ENCODE data around the gene HNRNPH1.
A peak's percentile ranks its signal among the peaks of the same experiment; 100 is the strongest.
"Not testable (repeated sequence)": the region's sequence is repeated elsewhere in the genome, so short reads cannot be mapped to it uniquely, and the experiment has no call there.

HNRNPH1 gene, protein sequence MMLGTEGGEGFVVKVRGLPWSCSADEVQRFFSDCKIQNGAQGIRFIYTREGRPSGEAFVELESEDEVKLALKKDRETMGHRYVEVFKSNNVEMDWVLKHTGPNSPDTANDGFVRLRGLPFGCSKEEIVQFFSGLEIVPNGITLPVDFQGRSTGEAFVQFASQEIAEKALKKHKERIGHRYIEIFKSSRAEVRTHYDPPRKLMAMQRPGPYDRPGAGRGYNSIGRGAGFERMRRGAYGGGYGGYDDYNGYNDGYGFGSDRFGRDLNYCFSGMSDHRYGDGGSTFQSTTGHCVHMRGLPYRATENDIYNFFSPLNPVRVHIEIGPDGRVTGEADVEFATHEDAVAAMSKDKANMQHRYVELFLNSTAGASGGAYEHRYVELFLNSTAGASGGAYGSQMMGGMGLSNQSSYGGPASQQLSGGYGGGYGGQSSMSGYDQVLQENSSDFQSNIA

DNA sequence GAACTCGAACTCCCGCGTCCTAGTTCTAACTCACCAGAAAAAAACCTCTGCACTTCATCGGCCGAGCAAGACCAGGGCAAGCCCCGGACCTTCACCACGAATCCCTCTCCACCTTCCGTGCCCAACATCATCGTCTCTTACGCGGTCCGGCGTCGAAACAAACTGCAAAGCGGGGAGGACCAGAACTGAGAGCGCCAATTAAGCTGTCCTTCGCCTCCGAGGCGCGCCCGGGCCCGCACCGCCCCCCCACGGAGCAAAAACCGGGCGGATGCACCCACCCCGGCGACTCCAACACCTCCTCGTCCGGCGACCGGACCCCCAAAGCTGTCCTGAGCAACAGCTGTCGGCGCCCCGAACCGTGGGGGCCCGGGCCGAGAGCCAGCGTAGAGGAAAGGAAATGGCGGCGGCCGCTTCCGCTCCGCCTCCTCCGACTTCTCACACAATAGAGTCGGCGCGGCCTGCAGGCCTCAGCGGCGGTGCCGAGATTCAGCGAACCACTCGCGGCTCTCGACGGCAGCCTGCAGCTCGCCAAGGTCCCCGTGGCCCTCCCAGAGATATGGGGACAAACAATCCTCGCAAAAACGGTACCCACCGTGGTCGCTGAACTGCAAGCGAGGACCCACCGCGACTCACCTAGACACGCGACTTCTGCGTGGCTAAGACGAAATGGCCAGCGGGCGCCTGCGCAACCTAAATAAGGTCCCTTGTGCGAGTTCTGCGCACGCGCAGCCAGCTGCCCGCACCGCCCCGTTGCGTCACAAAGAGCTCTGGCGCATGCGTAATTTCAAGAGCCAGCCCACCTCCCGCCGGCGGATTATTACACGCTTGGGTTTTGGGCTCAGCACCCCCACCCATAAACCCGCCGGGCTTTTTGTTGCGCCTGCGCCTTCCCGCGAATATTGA lies at the start of gene HNRNPH1:
Gene HNRNPH1, minus strand, starts transcription at position 669 of the 903 bp plus-strand sequence. Its CDS starts 538 bp downstream, at position 131.
- TF ChIP-seq ZFX (IDR thresholded peaks at IDR 0.05; ENCODE audit: borderline replicate concordance) (0 out of 2 replicates have a peak, but pooled peaks have one; percentile 20), CTCF (IDR thresholded peaks at IDR 0.05) (peak; percentile 47)

DNA sequence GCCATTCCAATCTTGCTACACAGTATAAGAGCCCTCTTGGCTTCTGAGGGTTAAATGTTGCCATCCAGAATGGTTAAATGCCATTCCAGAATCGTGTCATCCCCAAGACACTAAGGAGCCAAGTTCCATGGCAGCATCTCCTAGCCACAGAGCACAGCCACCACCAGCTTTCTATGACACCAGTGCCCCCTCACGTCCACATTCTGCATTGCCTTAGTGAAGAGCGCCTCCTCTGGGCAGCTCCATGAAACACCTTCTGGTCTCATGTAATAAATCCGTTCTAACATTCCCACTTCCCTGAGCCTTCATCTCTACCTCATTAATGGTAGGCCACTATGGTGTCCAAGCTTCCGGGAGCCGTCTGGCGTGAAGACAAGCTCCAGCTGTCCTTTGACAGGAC lies 44.9 kb upstream of the HNRNPH1 start:
- no peak overlapping the region for H3K27ac ChIP-seq
- TF ChIP-seq CTCF (IDR thresholded peaks at IDR 0.05): peak; percentile 87
- no peak for TF ChIP-seq ZFX (IDR thresholded peaks at IDR 0.05; ENCODE audit: borderline replicate concordance)

More for the DNA sequence above, at the start of gene HNRNPH1:
- peak within 1 kb of the TSS; percentile 97 for H3K27ac ChIP-seq

DNA sequence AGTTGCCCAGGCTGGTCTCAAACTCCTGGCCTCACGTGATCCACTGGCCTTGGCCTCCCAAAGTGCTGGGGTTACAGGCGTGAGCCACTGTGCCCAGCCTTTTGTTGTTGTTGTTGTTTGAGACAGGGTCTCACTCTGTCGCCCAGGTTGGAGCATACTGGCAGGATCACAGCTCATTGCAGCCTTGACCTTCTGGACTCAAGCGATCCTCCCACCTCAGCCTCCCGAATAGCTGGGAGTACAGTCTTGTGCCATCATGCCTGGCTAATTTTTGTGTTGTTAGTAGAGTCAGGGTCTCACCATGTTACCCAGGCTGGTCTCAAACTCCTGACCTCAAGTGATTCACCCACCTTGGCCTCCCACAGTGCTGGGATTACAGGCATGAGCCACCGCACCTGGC lies 38.2 kb upstream of the HNRNPH1 start:
- H3K27ac ChIP-seq: not testable (repeated sequence)

DNA sequence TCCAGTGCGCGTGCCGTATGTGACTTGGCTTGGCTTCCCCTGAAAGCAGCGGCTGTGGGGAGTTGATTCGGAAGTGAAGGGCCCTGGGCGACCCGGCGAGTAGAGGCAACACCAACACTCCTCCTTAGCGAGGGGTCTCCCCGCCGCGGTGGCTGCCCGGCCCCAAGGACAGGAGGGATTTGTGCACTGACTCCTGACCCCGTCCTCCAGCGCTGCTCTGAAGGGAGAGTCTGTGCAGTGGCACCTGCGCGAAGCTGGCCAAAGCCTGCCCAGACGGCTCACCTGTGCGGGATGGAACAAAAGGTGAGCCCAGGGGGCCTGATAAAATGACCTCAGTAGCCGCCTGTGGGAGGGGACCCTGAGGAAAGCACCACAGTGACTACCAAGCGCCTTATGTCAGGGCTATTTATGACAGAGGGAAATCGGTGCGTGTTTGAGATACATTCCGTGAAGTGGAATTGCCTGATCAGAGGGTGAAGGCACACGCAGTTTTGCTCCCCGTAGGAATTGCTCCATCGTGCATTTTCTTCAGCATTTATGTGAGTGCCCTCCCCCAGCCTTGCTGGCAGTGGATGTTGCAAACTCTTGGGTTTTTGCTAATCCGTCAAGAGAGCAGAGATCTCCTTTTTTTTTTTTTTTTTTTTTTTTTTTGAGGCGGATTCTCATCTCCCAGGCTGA lies 34.8 kb upstream of the HNRNPH1 start:
- peak overlapping the region; percentile 68 for H3K27ac ChIP-seq

- H3K27ac ChIP-seq: not testable (repeated sequence)
Measured at GRCh38 chr5:179657302-179658178, 34.1 kb upstream of the HNRNPH1 start.

DNA sequence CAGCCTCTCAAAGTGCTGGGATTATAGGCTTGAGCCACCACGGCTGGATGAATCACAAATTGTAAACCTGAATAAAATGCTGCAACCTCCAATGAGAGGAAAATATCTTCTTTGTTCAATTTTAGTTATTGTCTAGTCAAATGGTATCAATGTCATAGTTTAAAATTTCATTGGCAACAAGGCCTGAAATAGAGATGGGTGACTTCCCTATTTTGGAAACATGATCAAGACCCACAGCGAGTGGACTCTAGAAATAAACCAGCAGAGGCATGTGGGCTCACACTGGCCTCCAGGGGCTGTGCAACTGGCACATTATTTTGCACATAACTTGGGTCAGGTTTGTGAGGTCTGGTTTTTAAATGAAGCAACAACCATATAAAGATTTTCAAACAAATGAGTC lies 29.7 kb upstream of the HNRNPH1 start:
- H3K27ac ChIP-seq: not testable (repeated sequence)

- not testable (repeated sequence) for H3K27ac ChIP-seq
Measured at GRCh38 chr5:179650245-179650644, 26.8 kb upstream of the HNRNPH1 start.

GRCh38 chr5:179649166-179649703 lies 25.8 kb upstream of the HNRNPH1 start:
- H3K27ac ChIP-seq: not testable (repeated sequence)

GRCh38 chr5:179648410-179648809 lies 24.9 kb upstream of the HNRNPH1 start:
- H3K27ac ChIP-seq: no peak overlapping the region
- TF ChIP-seq CTCF (IDR thresholded peaks at IDR 0.05): no peak
- no peak for TF ChIP-seq ZFX (IDR thresholded peaks at IDR 0.05; ENCODE audit: borderline replicate concordance)

- not testable (repeated sequence) for H3K27ac ChIP-seq
Measured at GRCh38 chr5:179644766-179645165, 21.3 kb upstream of the HNRNPH1 start.

DNA sequence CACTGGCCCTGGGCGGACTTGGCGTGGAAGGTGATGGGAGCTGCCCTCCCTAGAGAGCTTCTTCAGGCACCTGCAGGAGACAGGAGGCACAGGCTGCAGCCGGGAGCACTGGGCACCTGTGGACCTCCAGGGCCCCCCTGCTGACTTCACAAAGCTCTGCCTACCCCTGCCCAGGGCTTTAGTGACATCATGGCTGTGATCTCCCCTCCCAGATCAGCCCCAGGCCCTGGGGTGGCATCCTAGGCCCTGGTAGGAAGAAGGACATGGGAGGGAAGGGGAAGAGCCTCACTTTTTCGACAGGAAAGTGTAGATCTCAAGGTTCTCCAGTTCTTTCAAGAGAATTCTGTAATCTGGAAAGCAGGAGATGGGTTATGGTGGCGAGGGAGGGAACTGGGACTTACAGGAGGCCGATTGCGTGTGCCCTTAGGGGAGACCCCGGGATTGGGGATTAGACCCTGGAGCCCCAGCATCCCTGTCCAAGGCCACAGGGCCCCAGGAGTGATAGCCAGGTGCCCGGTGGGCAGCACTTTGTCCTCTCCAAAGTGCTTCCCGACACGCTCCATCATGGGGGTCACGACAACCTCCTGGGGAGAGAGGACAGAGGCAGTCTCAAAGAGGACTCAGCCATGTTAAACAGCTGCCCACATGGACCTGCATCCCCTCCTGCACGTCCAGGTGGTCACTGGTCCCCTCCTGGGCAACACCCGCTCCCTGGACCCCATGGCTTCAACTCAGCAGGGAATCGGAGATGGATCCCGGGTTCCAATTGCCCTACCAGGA lies 19.9 kb upstream of the HNRNPH1 start:
- H3K27ac ChIP-seq: not testable (repeated sequence)

DNA sequence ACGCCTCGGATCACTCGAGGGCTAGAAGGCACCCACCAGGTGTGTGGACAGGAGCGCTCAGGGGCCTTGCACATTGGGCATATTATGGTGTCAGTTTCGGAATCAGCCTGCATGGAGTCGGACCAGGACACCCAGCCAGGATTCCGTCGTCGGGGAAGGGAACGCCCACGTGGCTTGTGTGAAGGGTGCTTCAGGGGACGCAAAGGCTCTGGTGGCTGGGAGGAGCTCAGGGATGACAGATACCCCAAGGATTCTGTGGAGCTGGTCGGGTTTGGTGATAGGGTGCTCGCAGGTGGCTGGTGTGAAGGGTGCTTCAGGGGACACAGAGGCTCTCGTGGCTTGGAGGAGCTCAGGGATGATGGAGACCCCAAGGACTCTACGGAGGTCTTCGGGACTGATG lies 19.2 kb upstream of the HNRNPH1 start:
- not testable (repeated sequence) for H3K27ac ChIP-seq

- H3K27ac ChIP-seq: not testable (repeated sequence)
Measured at GRCh38 chr5:179641745-179642144, 18.3 kb upstream of the HNRNPH1 start.

DNA sequence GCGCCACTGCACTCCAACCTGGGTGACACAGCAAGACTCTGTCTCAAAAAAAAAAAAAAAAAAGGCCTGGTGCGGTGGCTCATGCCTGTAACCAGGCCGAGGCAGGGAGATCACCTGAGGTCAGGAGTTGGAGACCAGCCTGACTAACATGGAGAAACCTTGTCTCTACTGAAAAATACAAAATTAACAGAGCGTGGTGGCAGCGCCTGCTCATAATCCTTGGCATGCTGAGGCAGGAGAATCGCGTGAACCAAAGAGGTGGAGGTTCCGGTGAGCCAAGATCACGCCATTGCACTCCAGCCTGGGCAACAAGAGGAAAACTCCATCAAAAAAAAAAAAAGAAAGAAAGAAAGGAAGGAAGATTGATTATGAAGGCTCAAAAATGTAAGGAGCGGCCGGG lies 15.8 kb upstream of the HNRNPH1 start:
- H3K27ac ChIP-seq: not testable (repeated sequence)

Measured in 22Rv1 (cell line).